B cell (primary cell): ENCODE data around the gene C1orf74. TPM values are rescaled to one million over a fixed set of nuclear protein-coding genes. Genes with fewer than 3 reads are reported as not detected.

Experiments
- ATAC-seq: fragments of 200-7000 bp; cut with Tn5 transposase; one replicate; pipeline ENCODE4 v1.10.0; 2021; ENCODE audit warnings: low read depth, mild to moderate bottlenecking, moderate number of reproducible peaks, moderate library complexity
- CTCF ChIA-PET: fragments of 350-600 bp; sonication (Branson Sonifier 250); formaldehyde crosslinking; loops from one replicate; lab custom pipeline; 2021; ENCODE audit warnings: antibody characterized with exemption, inconsistent platforms; lab: Charles Lee
- POLR2A ChIA-PET: fragments of 350-600 bp; sonication (Branson Sonifier 250); formaldehyde crosslinking; loops from one replicate; lab custom pipeline; 2021; ENCODE audit warnings: antibody characterized with exemption; lab: Charles Lee
- DNase-seq: peaks from one replicate; pipeline ENCODE4 v3.0.0; 2013
- H2AFZ ChIP-seq: 2 replicates; pipeline ENCODE4 v1.6.1; 2012; ENCODE audit warnings: mild to moderate bottlenecking, low read depth, low read length; ENCODE audit not compliant: insufficient read depth, poor library complexity, severe bottlenecking
- H3K27ac ChIP-seq, 2 donors: 1 replicate in 1 of 2; 2 replicates in 1 of 2; pipeline ENCODE4 v1.5.1; 2012 to 2013; ENCODE audit warnings: low read length in 2 of 2, mild to moderate bottlenecking in 2 of 2, moderate library complexity in 1 of 2
- H3K27me3 ChIP-seq, 4 experiments: fragments of 200-600 bp in 1 of 4; sonication (generic) in 1 of 4; replicated peaks in 1 of 4; 1 replicate in 2 of 4; 2 replicates in 2 of 4; pipeline versions ENCODE4 v1.6.1 to v1.7.0; 2013 to 2016; ENCODE audit warnings: low read length in 3 of 4, mild to moderate bottlenecking in 2 of 4, mixed read lengths in 1 of 4, moderate library complexity in 1 of 4; ENCODE audit not compliant: insufficient read depth in 4 of 4, control insufficient read depth in 3 of 4; ENCODE audit errors: control extremely low read depth in 1 of 4
- H3K36me3 ChIP-seq, 2 experiments: replicated peaks in 1 of 2; 1 replicate in 1 of 2; 2 replicates in 1 of 2; pipeline versions ENCODE4 v1.6.1 to v1.7.1; 2013; ENCODE audit warnings: low read length in 1 of 2; ENCODE audit not compliant: insufficient read depth in 2 of 2, control insufficient read depth in 1 of 2; ENCODE audit errors: control extremely low read depth in 1 of 2, extremely low read depth in 1 of 2
- H3K4me1 ChIP-seq, 2 donors: fragments of 200-600 bp in 1 of 2; sonication (generic) in 1 of 2; 1 replicate in 1 of 2; 2 replicates in 1 of 2; pipeline versions ENCODE4 v1.5.1 to v1.6.1; 2013 to 2017; ENCODE audit warnings: low read length in 2 of 2; ENCODE audit not compliant: control insufficient read depth in 2 of 2, insufficient read depth in 2 of 2
- H3K4me2 ChIP-seq: replicated peaks from 2 replicates; pipeline ENCODE3; 2012; ENCODE audit warnings: mild to moderate bottlenecking, low read depth, low read length; ENCODE audit not compliant: poor library complexity, severe bottlenecking
- H3K4me3 ChIP-seq, 5 experiments: fragments of 200-600 bp in 1 of 5; sonication (generic) in 1 of 5; 1 replicate in 3 of 5; 2 replicates in 2 of 5; pipeline versions ENCODE4 v1.5.1 to v1.7.0; 2011 to 2016; ENCODE audit warnings: low read length in 4 of 5, mild to moderate bottlenecking in 4 of 5, low read depth in 2 of 5, control low read depth in 1 of 5, moderate library complexity in 1 of 5; ENCODE audit not compliant: insufficient read depth in 1 of 5; ENCODE audit errors: control extremely low read depth in 1 of 5, extremely low read depth in 1 of 5
- H3K79me2 ChIP-seq: fragments of 200-600 bp; sonication (generic); one replicate; pipeline ENCODE4 v1.6.0; 2016; ENCODE audit warnings: low read length; ENCODE audit not compliant: control insufficient read depth, insufficient read depth
- H3K9ac ChIP-seq: fragments of 200-600 bp; sonication (generic); 2 replicates; pipeline ENCODE4 v1.6.1; 2017; ENCODE audit warnings: mild to moderate bottlenecking, low read length, moderate library complexity
- H3K9me3 ChIP-seq, 3 donors: one replicate each; pipeline versions ENCODE4 v1.6.1 to v1.7.1; 2013; ENCODE audit warnings: low read length in 2 of 3; ENCODE audit not compliant: control insufficient read depth in 2 of 3, insufficient read depth in 1 of 3; ENCODE audit errors: control extremely low read depth in 1 of 3
- H4K20me1 ChIP-seq: 2 replicates; pipeline ENCODE4 v1.6.0; 2012; ENCODE audit warnings: mild to moderate bottlenecking, low read length; ENCODE audit not compliant: insufficient read depth, control insufficient read depth, poor library complexity, severe bottlenecking
- H3K27ac Mint-ChIP-seq: one replicate; pipeline ENCODE4 v1.8.0; 2021; ENCODE audit warnings: mixed read lengths
- H3K27me3 Mint-ChIP-seq: one replicate; pipeline ENCODE4 v1.8.0; 2021; ENCODE audit warnings: mixed read lengths
- H3K4me1 Mint-ChIP-seq: one replicate; pipeline ENCODE4 v1.8.0; 2021; ENCODE audit warnings: mixed read lengths
- H3K4me3 Mint-ChIP-seq: one replicate; pipeline ENCODE4 v1.8.0; 2021; ENCODE audit warnings: mixed read lengths
- H3K9me3 Mint-ChIP-seq: one replicate; pipeline ENCODE4 v1.8.0; 2022; ENCODE audit warnings: mixed read lengths; ENCODE audit not compliant: insufficient read depth
- CTCF ChIP-seq: fragments of 200-600 bp; IDR thresholded peaks from one replicate; pipeline ENCODE4 v1.8.0; 2022; ENCODE audit warnings: antibody characterized with exemption, mild to moderate bottlenecking
- EZH2 ChIP-seq: IDR thresholded peaks from 2 replicates; pipeline ENCODE4 v1.6.1; 2012; ENCODE audit warnings: borderline replicate concordance, low read depth, mild to moderate bottlenecking, moderate library complexity, low read length; ENCODE audit not compliant: insufficient read depth, poor library complexity, severe bottlenecking
- WGBS: methylation state at CpG from one replicate; pipeline ENCODE4 v1.1.5; 2013; ENCODE audit warnings: missing lambda C conversion rate; ENCODE audit not compliant: insufficient coverage; 5-methylcytosine and 5-hydroxymethylcytosine counted together
- intact Hi-C: fragments of 100-400 bp; cut with micrococcal nuclease; formaldehyde crosslinking; loops from one replicate; pipeline ENCODE4 v1.10.0; 2022
- polyA plus RNA-seq: library from polyadenylated mRNA; depleted of rRNA; stranded (reverse); fragments of >200 nt; gene quantifications from 2 replicates; pipeline ENCODE4 v1.2.3, GENCODE V29; 2012
- total RNA-seq, 2 donors: library from RNA; stranded (reverse); fragments of 120-200 nt in 1 of 2; gene quantifications; 1 replicate in 1 of 2; 2 replicates in 1 of 2; pipeline versions ENCODE4 v1.2.3 to v1.2.4, GENCODE V29; 2013 to 2022

Gene C1orf74
- total and polyA plus RNA-seq, 2 donors (not counting 1 experiment from before 2014, with no cell fraction given): 0.49 to 3.4 TPM

GRCh38 chr1:209778102-209778501, 6.3 kb downstream of the C1orf74 start:
- no peaks in the 10 kb centered on the region for H3K27me3 Mint-ChIP-seq
- H3K4me2 ChIP-seq: no peak overlapping the region
- no peak for DNase-seq
- POLR2A ChIA-PET: no interaction called here
- peaks cover 7% of the 10 kb centered on the region for H3K4me1 Mint-ChIP-seq
- no peak overlapping the region for H3K9ac ChIP-seq
- no peak overlapping the region for H3K4me3 Mint-ChIP-seq
- intact Hi-C loops: no loop called here
- H2AFZ ChIP-seq: no peak overlapping the region
- CTCF ChIA-PET: interaction anchor here (1.2 kb wide), 1 partner anchor 8 kb away, joined by 3 read pairs; no protein-coding TSS in a partner anchor
- peaks cover 13% of the 10 kb centered on the region for H4K20me1 ChIP-seq
- H3K9me3 ChIP-seq: no peaks in the 10 kb centered on the region
- TF ChIP-seq EZH2 (no peak), CTCF (no peak)
- 100% methylated on average over 1 of the region's 1 CpG for WGBS
- no peak overlapping the region for H3K4me3 ChIP-seq
- H3K9me3 Mint-ChIP-seq: no peaks in the 10 kb centered on the region
- H3K27me3 ChIP-seq: no peaks in the 10 kb centered on the region
- H3K79me2 ChIP-seq: peaks cover 25% of the 10 kb centered on the region
- peaks cover 8 to 93% of the 10 kb centered on the region in 2 experiments for H3K36me3 ChIP-seq
- H3K4me1 ChIP-seq: peaks cover 31 to 34% of the 10 kb centered on the region in 2 donors
- peak overlapping the region in 1 of 2 donors; percentile 63 for H3K27ac ChIP-seq
- H3K27ac Mint-ChIP-seq: no peak overlapping the region
- ATAC-seq: no peak

- H3K27me3 Mint-ChIP-seq: no peaks in the 10 kb centered on the region
- peak overlapping the region in 1 of 2 donors; percentile 63 for H3K27ac ChIP-seq
- intact Hi-C loops: no loop called here
- no peak overlapping the region for H3K4me3 ChIP-seq
- H3K4me1 ChIP-seq: peaks cover 36 to 38% of the 10 kb centered on the region in 2 donors
- CTCF ChIA-PET: interaction anchor here (0.7 to 1.2 kb wide), 3 partner anchors 8 to 45 kb away, joined by 3 read pairs; no protein-coding TSS in a partner anchor
- H3K9me3 ChIP-seq: no peaks in the 10 kb centered on the region
- no peak for DNase-seq
- H3K27ac Mint-ChIP-seq: peak overlapping the region; percentile 50
- H3K79me2 ChIP-seq: peaks cover 22% of the 10 kb centered on the region
- peaks cover 8 to 93% of the 10 kb centered on the region in 2 experiments for H3K36me3 ChIP-seq
- no peaks in the 10 kb centered on the region for H3K9me3 Mint-ChIP-seq
- POLR2A ChIA-PET: no interaction called here
- no peak overlapping the region for H3K4me2 ChIP-seq
- peaks cover 13% of the 10 kb centered on the region for H4K20me1 ChIP-seq
- peaks cover 5% of the 10 kb centered on the region for H3K4me1 Mint-ChIP-seq
- H3K27me3 ChIP-seq: no peaks in the 10 kb centered on the region
- no peak overlapping the region for H2AFZ ChIP-seq
- WGBS: 100% methylated on average over 2 of the region's 2 CpGs
- ATAC-seq: no peak
- TF ChIP-seq CTCF (no peak), EZH2 (no peak)
- no peak overlapping the region for H3K9ac ChIP-seq
- no peak overlapping the region for H3K4me3 Mint-ChIP-seq
Observed at GRCh38 chr1:209777587-209777986, 6.8 kb downstream of the C1orf74 start.
